Stimulated activated CD8-positive, alpha-beta memory T cell treated with anti-CD3 and anti-CD28 coated beads, Interleukin-7, amount 100 ng/mL, for 4 hours (primary cell): ENCODE data around the gene TMEM9.
"Not testable (repeated sequence)": the region's sequence is repeated elsewhere in the genome, so short reads cannot be mapped to it uniquely, and the experiment has no call there.

Experiments used
- DNase-seq, 2 donors: peaks; one replicate each; pipeline ENCODE4 v3.0.0-alpha.2; 2020; ENCODE audit warnings: low read depth in 2 of 2

Gene TMEM9

DNA sequence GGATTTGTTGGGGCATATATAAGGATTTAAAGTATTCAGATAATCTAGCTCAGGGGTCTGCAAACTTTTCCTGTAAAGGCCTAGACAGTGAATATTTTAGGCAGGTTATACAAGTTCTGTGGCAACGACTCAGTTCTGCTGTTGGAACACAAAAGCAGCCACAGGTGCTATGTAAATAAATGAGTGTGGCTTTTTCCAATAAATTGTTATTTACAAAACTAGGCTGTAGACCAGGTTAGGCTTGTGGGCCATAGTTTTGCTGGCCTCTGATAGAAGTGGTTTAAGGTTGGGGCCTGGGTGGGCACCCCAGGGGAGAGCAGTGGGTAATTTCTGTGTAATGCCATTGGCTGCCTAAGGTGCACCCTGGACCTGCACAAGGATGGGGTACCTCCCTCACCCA lies 19.5 kb upstream of the TMEM9 start:
- no peak for DNase-seq

DNA sequence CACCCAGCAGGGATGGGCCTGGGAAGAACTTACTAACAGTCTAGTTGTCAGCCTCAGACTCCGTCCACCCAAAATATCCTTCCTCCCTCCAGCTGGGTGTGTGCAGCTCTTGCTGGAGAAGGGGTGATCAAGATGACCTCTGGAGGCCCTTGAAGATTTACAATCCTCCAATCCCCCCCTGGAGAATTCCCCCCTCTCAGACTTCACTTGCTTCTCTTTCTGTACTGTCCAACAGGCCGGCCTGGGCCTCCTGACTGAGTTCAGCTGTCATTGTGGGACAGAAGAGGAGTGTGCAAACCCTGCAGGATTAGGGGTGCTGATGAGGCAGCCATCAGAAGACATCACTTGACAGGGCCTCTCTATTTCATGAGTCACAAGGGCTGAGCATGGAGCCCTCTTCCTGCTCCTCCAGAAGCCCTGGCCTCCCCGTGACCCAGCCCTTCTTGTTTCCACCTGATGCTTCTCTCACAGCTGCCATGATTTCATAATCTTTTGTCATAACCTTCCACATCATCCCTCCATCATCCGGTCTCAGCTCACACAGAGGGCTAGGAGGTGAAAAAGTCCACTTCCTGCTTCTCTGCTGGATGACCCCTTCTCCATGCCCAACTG lies 18.8 kb upstream of the TMEM9 start:
- DNase-seq = no peak

- no peak for DNase-seq
Observed at GRCh38 chr1:201172326-201172725, 18.1 kb upstream of the TMEM9 start.

- DNase-seq = peak in 1 of 2 donors; percentile 17
Observed at GRCh38 chr1:201171063-201172036, 17.1 kb upstream of the TMEM9 start.

- DNase-seq = peak; percentile 21 to 65
Observed at GRCh38 chr1:201170533-201171062, 16.3 kb upstream of the TMEM9 start.

DNA sequence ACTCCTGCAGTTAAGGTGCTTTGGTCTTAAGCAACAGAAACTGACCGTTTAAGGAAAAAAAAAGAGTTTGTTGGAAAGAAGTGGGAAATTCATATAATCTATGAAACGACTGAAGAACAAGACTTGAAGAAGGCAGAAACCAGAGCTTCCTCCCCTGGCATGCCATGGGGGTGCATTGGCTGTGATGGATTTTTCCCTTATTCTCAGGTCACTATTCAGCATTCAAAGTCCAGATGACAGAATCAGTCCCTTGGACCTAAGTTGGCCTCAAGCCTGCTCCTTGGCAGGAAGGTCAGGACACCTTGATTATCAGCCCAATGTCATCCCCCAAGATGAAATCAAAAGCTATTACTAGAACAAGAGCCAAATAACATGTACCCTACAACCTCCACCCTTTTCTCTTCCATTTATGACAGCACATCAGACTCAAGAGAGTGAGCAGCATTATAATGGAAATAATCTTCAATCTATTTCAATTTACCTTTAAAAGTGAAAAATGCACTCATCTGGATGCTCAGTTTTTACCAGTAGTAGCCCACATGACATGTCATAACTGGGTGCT lies 15.8 kb upstream of the TMEM9 start:
- DNase-seq = no peak

GRCh38 chr1:201169203-201169602 lies 14.9 kb upstream of the TMEM9 start:
- no peak for DNase-seq

- no peak for DNase-seq
Observed at GRCh38 chr1:201167041-201167991, 13.0 kb upstream of the TMEM9 start.

- no peak for DNase-seq
Observed at GRCh38 chr1:201164645-201165044, 10.4 kb upstream of the TMEM9 start.

DNA sequence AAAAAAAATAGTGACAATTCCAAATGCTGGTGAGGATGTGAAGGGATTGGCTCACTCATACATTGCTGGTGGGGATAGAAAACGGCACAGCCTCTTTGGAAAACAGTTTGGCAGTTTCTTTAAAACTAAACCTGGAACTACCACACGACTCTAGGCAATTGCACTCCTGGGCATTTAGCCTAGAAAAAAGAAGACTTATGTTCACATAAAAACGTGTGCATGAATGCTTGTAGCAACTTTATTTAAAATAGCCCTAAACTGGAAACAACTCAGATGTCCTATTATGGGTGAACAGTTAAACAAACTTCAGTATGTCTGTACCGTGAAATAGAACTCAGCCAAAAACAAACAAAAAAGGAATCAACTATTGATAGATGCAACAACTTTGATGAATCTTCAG lies 9.4 kb upstream of the TMEM9 start:
- no peak for DNase-seq

GRCh38 chr1:201163036-201163435 lies 8.8 kb upstream of the TMEM9 start:
- DNase-seq = not testable (repeated sequence)

GRCh38 chr1:201157949-201158348 lies 3.7 kb upstream of the TMEM9 start:
- no peak for DNase-seq

DNA sequence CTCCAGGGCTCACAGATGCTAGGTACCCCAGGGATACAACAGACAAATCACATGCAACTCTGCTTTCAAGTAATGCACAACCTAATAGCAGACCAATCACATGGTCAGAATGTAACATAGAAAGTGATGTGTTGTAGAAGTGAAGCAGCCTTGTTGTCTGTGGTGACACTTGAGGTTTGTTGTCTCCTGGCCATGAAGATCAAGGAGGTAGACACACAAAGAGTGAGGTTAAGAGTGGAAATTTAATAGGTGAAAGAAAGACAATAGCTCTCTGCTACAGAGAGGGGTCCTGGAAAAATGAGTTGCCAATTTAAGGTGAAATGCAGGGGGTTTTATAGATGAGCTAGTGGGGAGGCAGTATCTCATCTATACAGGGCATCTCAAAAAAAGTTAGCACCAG lies 2.5 kb upstream of the TMEM9 start:
- no peak for DNase-seq

GRCh38 chr1:201156346-201156745 lies 2.1 kb upstream of the TMEM9 start:
- no peak for DNase-seq

DNA sequence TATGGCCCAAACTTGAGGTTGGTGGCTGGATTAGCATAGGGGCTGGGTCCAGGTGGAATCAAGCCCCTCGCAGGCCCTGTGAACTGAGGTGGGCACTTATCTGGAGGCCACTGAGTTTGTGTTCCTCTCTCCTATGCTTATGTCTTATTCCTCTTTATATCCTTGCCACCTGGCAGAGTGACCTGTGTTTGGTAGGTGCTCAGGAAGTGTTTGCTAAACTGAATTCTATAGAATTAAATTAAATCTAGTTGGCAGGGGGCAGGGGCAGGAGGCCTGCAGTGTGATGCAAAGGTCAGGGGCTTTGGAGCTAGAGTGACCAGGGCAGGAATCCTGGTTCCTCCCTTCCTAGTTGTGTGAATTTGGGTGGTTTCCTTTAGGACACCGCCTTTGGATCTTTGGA lies 1.1 kb upstream of the TMEM9 start:
- no peak for DNase-seq

GRCh38 chr1:201153474-201154388 lies 543 bp downstream of the TMEM9 start:
- DNase-seq = no peak

- no peak for DNase-seq
Observed at GRCh38 chr1:201149400-201149799, 4.9 kb downstream of the TMEM9 start.

GRCh38 chr1:201147396-201148015 lies 6.8 kb downstream of the TMEM9 start:
- DNase-seq = no peak

- no peak for DNase-seq
Observed at GRCh38 chr1:201146626-201147390, 7.5 kb downstream of the TMEM9 start.
